ENCODE measurements around the gene AUTS2. TPM values are rescaled to one million over a fixed set of nuclear protein-coding genes. Genes with fewer than 3 reads are reported as not detected.

Gene AUTS2
- polyA plus RNA-seq, 1 donor from 2014 or later: 97.3 TPM

- Histone ChIP-seq H3K4me2 (ENCODE audit: low read length) (no peak overlapping the region), H3K27ac (ENCODE audit: low read length) (no peak overlapping the region), H3K9ac (ENCODE audit: low read length) (no peak overlapping the region), H3K79me2 (replicated peaks; ENCODE audit: insufficient read depth, low read length) (peaks cover 39% of the 10 kb centered on the region), H3K4me3 (ENCODE audit: low read length) (no peak overlapping the region), H2AFZ (ENCODE audit: low read depth, low read length) (no peak overlapping the region), H4K20me1 (ENCODE audit: insufficient read depth) (no peaks in the 10 kb centered on the region), H3K9me2 (ENCODE audit: insufficient read depth, low read length) (no peaks in the 10 kb centered on the region), H3K27me3 (ENCODE audit: insufficient read depth, low read depth, low read length) (no peaks in the 10 kb centered on the region), H3F3A (ENCODE audit: insufficient read depth, low read length, poor library complexity, severe bottlenecking) (no peaks in the 10 kb centered on the region), H3K9me3 (ENCODE audit: low read length) (no peaks in the 10 kb centered on the region), H3K36me3 (ENCODE audit: insufficient read depth, low read length) (no peaks in the 10 kb centered on the region)
- no peak for TF ChIP-seq EZH2 (IDR thresholded peaks at IDR 0.05; ENCODE audit: borderline replicate concordance, insufficient read depth, low read length, poor library complexity, severe bottlenecking)
- no peak for TF ChIP-seq REST (IDR thresholded peaks at IDR 0.05; ENCODE audit: borderline replicate concordance)
- TF ChIP-seq SMC3 (conservative IDR thresholded peaks at IDR 0.05; ENCODE audit: poor library complexity): no peak
- no peak for TF ChIP-seq POLR2AphosphoS5 (IDR thresholded peaks at IDR 0.05)
- no peak for TF ChIP-seq RAD21 (conservative IDR thresholded peaks at IDR 0.05)
Observed at GRCh38 chr7:69823151-69823744, 225.0 kb downstream of the AUTS2 start.

GRCh38 chr7:69825113-69825972 lies 227.1 kb downstream of the AUTS2 start:
- Histone ChIP-seq H3K27me3 (ENCODE audit: insufficient read depth, low read depth, low read length) (no peaks in the 10 kb centered on the region), H3K79me2 (replicated peaks; ENCODE audit: insufficient read depth, low read length) (peaks cover 38% of the 10 kb centered on the region), H3K36me3 (ENCODE audit: insufficient read depth, low read length) (no peaks in the 10 kb centered on the region), H3K27ac (ENCODE audit: low read length) (no peak overlapping the region), H3K9me2 (ENCODE audit: insufficient read depth, low read length) (no peaks in the 10 kb centered on the region), H3K4me2 (ENCODE audit: low read length) (no peak overlapping the region), H3F3A (ENCODE audit: insufficient read depth, low read length, poor library complexity, severe bottlenecking) (no peaks in the 10 kb centered on the region), H4K20me1 (ENCODE audit: insufficient read depth) (no peaks in the 10 kb centered on the region), H3K4me3 (ENCODE audit: low read length) (no peak overlapping the region), H3K9me3 (ENCODE audit: low read length) (no peaks in the 10 kb centered on the region), H3K9ac (ENCODE audit: low read length) (no peak overlapping the region), H2AFZ (ENCODE audit: low read depth, low read length) (no peak overlapping the region)
- TF ChIP-seq EP300 (conservative IDR thresholded peaks at IDR 0.05; ENCODE audit: poor library complexity, severe bottlenecking): no peak
- TF ChIP-seq CTCF (IDR thresholded peaks at IDR 0.05; ENCODE audit: poor library complexity, severe bottlenecking): peak; percentile 27
- TF ChIP-seq MXI1 (conservative IDR thresholded peaks at IDR 0.05; ENCODE audit: poor library complexity, severe bottlenecking): no peak
- TF ChIP-seq SMC3 (conservative IDR thresholded peaks at IDR 0.05; ENCODE audit: poor library complexity): peak; percentile 20
